CD4-positive, alpha-beta T cell treated with Interleukin-17A for 4 hours (primary cell): ENCODE results near the gene TMEM120B.
A peak's percentile ranks its signal among the peaks of the same experiment; 100 is the strongest.

Experiments
- DNase-seq: peaks from one replicate; pipeline ENCODE4 v3.0.0-alpha.2; 2020; ENCODE audit warnings: mixed read lengths

TMEM120B gene

GRCh38 chr12:121806009-121806545 is 93.5 kb downstream of the TMEM120B start:
- no peak for DNase-seq

GRCh38 chr12:121806546-121807423 is 94.2 kb downstream of the TMEM120B start:
- DNase-seq, result no peak

DNA sequence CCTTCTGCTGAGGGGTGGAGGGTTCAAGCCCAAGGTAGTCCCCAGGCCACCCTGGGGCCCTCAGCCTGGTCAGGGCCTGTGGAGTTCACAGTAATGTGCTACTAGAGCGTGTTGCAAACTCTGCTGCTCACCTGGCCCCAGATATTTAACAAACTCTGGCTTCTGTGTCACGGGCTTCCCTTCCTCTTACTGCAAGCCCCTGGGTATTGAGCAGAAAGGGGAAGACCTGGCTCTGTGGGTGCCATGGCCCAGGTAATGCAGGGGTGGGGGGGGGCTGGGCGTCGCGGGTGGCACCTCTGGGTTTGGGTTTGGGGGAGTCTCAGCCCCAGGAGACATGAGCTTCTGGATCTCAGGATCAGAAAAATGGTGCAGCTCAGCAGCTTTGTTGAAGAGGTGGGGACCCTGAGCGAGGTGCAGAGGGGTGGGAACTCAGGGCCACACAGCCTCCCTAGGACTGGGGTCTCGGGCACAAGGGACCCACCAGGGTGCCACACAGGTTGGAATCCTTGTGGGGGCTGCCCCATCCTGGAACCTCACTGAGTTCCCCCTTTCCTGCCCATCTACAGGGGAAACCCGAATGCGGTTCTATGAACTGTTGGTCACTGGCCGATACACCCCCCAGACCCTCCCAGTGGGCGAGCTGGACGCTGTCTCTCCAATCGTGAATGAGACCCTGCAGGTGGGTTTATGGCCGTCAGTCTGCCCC is 95.2 kb downstream of the TMEM120B start:
- no peak for DNase-seq

DNA sequence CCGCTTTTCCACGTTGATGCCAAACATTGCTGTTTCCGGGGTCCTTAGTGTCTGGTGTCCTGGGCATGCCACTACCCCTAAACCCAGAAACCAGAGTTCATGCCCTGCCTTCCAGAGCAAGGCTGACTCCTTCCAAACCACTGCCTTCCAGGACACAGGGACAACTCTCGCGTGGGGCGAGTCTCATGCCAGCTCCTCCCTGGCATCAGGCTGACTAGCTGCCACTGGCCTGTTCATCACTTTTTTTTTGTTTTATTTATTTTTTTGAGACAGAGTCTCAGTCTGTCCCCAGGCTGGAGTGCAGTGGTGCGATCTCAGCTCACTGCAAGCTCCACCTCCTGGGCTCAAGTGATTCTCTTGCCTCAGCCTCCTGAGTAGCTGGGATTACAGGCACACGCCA is 96.1 kb downstream of the TMEM120B start:
- no peak for DNase-seq

DNA sequence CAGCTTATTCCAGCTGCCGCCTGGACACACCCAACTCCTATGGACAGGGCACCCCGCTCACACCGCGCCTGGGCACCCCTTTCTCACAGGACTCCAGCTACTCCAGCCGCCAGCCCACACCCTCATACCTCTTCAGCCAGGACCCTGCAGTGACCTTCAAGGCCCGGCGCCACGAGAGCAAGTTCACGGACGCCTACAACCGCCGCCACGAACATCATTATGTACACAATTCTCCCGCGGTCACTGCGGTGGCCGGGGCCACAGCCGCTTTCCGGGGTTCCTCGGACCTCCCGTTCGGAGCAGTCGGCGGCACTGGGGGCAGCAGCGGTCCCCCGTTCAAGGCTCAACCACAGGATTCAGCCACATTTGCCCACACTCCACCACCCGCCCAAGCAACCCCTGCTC is 97.2 kb downstream of the TMEM120B start:
- no peak for DNase-seq

DNA sequence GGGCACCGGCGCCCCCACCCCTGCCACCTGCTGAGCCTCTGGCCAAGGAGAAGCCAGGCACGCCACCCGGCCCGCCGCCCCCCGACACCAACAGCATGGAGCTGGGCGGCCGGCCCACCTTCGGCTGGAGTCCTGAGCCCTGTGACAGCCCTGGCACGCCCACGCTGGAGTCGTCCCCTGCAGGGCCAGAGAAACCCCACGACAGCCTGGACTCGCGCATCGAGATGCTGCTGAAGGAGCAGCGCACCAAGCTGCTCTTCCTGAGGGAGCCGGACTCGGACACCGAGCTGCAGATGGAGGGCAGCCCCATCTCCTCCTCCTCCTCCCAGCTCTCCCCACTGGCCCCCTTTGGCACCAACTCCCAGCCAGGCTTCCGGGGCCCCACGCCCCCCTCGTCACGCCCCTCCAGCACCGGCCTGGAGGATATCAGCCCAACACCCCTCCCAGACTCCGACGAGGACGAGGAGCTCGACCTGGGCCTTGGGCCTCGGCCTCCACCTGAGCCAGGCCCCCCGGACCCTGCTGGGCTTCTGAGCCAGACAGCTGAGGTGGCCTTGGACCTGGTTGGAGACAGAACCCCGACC is 97.8 kb downstream of the TMEM120B start:
- DNase-seq, result no peak

- no peak for DNase-seq
These were observed 98.4 kb downstream of the TMEM120B start for GRCh38 chr12:121810833-121811433.

DNA sequence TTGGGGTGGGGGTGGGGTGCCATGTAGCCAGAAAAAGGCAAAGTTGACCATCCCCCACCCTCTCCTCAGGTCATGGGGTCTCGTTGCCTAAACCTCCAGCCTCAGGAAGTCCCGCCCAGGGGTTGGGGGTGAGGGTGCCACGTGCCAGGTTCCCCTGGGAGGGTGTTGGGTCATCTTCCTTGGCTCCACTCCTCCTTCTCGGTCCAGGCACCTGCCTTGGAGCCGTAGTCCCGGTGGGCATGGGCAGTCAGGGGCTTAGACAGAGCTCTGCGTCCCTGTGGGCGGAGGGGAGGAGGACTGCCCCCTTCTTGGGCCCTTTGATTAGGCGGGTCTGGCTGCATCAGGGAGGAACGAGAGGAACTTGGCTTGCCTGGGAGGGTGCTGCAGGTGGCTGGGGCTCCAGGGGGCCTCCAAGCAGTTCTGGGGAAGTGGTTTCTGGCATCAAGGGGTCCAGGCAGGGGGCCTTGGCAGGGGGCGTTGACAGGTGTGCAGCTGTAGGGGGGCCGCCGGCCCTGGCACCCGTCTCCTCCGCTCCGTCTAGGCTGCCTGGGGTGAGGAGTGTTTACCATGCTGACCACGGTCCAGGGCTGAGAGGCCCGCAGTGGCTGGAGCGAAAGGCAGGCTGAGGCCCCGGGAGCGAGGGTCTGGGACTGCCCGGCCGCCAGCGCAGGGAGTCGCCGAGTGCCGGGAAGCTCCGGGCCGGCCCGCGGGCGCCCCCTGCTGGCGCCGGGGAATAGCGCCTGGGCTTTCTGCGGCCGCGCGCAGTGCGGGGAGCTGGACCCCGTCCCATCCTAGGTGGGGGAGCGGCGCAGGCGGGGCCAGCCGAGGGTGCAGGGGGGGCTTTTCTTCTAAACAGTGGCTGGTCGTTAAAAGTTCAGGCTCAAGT is 99.1 kb downstream of the TMEM120B start:
- peak; percentile 79 for DNase-seq

DNA sequence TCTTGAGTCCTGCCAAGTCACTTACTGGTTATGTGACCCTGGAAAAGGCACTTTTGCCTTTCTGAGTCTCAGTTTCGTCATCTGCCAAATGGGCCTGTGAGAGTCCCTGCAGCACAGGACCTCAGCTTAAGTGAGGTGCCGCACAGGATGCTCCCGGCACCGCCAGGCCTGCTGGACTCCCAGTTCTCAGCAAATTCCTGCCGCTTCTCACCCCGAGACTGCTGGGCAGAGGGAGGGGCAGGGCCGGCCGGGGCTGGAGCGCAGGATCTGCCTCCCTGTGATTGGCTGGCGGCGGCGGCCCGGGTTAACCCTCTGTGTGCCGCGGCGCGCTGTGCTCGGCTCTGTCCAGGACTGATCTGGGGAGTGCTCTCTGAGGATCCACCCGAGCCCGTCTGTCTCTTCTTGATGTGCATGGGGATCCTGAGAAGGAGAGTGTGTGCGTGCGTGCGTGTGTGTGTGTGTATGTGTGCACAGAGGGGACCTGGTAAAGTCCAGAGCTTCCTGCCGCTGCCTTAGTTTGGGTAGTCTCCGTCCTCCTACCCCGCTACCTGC is 99.8 kb downstream of the TMEM120B start:
- peak; percentile 43 for DNase-seq

GRCh38 chr12:121812921-121813896 is 100.7 kb downstream of the TMEM120B start:
- peak; percentile 34 for DNase-seq

- no peak for DNase-seq
These were observed 101.4 kb downstream of the TMEM120B start for GRCh38 chr12:121813951-121814350.

DNA sequence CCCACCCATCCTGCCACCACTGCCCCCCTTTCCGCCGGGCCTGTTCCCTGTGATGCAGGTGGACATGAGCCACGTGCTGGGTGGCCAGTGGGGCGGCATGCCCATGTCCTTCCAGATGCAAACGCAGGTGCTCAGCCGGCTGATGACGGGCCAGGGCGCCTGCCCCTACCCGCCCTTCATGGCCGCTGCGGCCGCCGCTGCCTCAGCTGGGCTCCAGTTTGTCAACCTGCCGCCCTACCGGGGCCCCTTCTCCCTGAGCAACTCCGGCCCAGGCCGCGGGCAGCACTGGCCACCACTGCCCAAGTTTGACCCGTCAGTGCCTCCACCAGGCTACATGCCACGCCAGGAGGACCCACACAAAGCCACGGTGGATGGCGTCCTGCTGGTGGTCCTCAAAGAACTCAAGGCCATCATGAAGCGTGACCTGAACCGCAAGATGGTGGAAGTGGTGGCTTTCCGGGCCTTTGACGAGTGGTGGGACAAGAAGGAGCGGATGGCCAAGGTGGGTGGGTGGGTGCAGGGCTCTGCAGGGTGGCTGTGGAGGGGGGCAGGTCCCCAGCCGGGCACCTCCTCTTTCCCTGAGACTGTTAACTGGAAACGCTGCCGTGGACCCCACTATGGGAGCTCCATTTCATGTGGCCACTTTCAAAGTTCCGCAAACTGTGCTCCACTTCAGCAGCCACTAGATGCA is 102.0 kb downstream of the TMEM120B start:
- no peak for DNase-seq

- DNase-seq, result no peak
These were observed 102.7 kb downstream of the TMEM120B start for GRCh38 chr12:121815263-121815662.

DNA sequence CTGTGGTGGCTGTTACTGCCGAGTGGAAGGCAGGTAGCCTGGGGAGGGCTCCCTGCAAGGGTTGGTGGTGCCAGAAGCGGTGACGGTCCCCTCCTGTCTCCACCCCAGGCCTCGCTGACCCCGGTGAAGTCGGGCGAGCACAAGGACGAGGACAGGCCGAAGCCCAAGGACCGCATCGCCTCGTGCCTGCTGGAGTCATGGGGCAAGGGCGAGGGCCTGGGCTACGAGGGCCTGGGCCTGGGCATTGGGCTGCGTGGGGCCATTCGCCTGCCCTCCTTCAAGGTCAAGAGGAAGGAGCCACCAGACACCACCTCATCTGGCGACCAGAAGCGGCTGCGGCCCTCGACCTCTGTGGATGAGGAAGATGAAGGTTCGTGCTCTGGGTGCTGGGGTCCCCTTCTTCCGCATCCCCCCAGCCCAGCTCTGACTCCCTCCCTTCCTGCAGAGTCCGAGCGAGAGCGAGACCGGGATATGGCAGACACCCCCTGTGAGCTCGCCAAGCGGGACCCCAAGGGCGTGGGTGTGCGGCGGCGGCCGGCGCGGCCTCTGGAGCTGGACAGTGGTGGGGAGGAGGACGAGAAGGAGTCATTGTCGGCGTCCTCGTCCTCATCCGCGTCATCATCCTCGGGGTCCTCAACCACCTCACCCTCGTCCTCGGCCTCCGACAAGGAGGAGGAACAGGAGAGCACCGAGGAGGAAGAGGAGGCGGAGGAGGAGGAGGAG is 104.5 kb downstream of the TMEM120B start:
- no peak for DNase-seq

DNA sequence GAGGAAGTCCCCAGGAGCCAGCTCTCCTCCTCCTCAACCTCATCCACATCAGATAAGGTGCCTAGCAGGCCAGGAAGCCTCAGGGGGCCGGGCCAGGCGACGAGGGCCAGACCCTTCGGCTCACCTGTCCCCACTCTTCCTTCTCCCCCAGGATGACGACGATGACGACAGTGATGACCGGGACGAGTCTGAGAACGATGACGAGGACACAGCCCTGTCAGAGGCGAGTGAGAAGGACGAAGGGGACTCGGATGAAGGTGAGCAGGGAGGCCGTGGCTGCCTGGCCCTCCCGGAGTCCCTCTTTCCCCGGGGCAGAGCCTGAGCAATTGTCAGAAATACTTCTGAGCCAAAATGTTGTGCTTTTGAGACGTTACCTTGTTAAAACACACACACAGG is 105.1 kb downstream of the TMEM120B start:
- DNase-seq, result no peak

DNA sequence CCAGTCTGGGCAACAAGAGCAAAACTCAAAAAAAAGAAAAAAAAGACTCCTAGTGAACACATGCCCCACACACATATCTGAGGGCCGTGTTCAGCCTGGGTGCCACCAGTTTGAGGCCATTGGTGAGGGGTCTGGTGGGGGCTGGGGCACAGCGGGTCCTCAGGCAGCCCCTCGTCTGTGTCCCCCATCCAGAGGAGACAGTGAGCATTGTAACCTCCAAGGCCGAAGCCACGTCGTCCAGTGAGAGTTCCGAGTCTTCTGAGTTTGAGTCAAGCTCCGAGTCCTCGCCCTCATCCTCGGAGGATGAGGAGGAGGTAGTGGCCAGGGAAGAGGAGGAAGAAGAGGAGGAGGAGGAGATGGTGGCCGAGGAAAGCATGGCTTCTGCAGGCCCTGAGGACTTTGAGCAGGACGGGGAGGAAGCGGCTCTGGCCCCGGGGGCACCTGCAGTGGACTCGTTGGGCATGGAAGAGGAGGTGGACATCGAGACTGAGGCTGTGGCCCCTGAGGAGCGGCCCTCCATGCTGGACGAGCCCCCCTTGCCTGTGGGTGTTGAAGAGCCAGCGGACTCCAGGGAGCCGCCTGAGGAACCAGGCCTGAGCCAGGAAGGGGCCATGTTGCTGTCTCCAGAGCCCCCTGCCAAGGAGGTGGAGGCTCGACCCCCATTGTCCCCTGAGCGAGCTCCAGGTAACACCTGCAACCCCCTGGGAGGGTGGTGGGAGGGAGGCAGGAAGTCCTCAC is 106.8 kb downstream of the TMEM120B start:
- no peak for DNase-seq

GRCh38 chr12:121820056-121820455 is 107.5 kb downstream of the TMEM120B start:
- no peak for DNase-seq

DNA sequence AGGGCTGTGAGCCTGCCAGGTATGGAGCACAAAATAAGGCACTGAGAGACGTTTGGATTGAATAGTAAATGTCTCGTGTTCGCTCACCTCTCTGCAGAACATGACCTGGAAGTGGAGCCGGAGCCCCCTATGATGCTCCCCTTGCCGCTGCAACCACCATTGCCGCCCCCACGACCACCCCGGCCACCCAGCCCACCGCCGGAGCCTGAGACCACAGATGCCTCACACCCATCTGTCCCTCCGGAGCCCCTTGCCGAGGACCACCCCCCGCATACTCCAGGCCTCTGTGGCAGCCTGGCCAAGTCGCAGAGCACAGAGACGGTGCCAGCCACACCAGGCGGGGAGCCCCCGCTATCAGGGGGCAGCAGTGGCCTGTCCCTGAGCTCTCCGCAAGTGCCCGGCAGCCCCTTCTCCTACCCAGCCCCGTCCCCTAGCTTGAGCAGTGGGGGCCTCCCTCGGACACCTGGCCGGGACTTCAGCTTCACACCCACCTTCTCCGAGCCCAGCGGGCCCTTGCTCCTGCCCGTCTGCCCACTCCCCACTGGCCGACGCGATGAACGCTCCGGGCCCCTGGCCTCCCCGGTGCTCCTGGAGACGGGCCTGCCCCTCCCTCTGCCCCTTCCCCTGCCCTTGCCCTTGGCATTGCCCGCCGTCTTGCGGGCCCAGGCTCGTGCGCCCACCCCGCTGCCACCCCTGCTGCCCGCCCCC is 110.0 kb downstream of the TMEM120B start:
- DNase-seq, result no peak
